Panc1 (cell line): ENCODE results near the gene DHCR24. TPM values are rescaled to one million over a fixed set of nuclear protein-coding genes. Genes with fewer than 3 reads are reported as not detected.

ENCODE experiments used
- ATAC-seq: fragments of 200-7000 bp; cut with Tn5 transposase; 2 replicates; pipeline ENCODE4 v1.9.1; 2020; ENCODE audit warnings: mild to moderate bottlenecking, moderate library complexity
- BruUV-seq: library from RNA; stranded (reverse); fragments of 400-500 nt; replicated peaks from 2 replicates; lab custom pipeline; 2021; lab: Mats Ljungman, UMichigan
- CTCF ChIA-PET: fragments of 300-600 bp; sonication (Branson Sonifier 250); formaldehyde crosslinking; loops from one replicate; lab custom pipeline; 2022; ENCODE audit warnings: antibody characterized with exemption; lab: Charles Lee
- POLR2A ChIA-PET: fragments of 300-600 bp; sonication (Branson Sonifier 250); formaldehyde crosslinking; loops from one replicate; lab custom pipeline; 2022; ENCODE audit warnings: antibody characterized with exemption; lab: Charles Lee
- DNase-seq: peaks from one replicate; pipeline ENCODE4 v3.0.0-alpha.2; 2010; ENCODE audit warnings: low read depth, low spot score
- H3K27ac ChIP-seq: 2 replicates; pipeline ENCODE4 v1.5.1; 2011; ENCODE audit warnings: mild to moderate bottlenecking, low read length, inconsistent platforms
- H3K27me3 ChIP-seq: fragments of 200-500 bp; sonication (Bioruptor generic); 2 replicates; pipeline ENCODE4 v1.6.0; 2014; ENCODE audit warnings: low read length, inconsistent platforms; ENCODE audit not compliant: control insufficient read depth, insufficient read depth
- H3K36me3 ChIP-seq: fragments of 200-500 bp; sonication (Bioruptor generic); 2 replicates; pipeline ENCODE4 v1.5.1; 2014; ENCODE audit warnings: inconsistent platforms, mild to moderate bottlenecking, low read length, moderate library complexity; ENCODE audit not compliant: control insufficient read depth, insufficient read depth
- H3K4me1 ChIP-seq: 2 replicates; pipeline ENCODE4 v1.5.1; 2011; ENCODE audit warnings: inconsistent platforms, mild to moderate bottlenecking, low read length, moderate library complexity; ENCODE audit not compliant: control insufficient read depth, insufficient read depth
- H3K4me3 ChIP-seq, 2 experiments: 2 replicates each; pipeline ENCODE4 v1.5.1; 2011 to 2012; ENCODE audit warnings: low read depth in 2 of 2, low read length in 2 of 2, mild to moderate bottlenecking in 2 of 2, inconsistent platforms in 1 of 2, moderate library complexity in 1 of 2
- H3K9me3 ChIP-seq: fragments of 200-500 bp; sonication (Bioruptor generic); 2 replicates; pipeline ENCODE4 v1.5.1; 2014; ENCODE audit warnings: low read depth, mild to moderate bottlenecking, inconsistent platforms, low read length, moderate library complexity; ENCODE audit not compliant: control insufficient read depth, insufficient read depth
- CTCF ChIP-seq: fragments of 450-650 bp; IDR thresholded peaks from 2 replicates; pipeline ENCODE4 v1.5.1; 2017; ENCODE audit warnings: mild to moderate bottlenecking
- POLR2AphosphoS5 ChIP-seq: IDR thresholded peaks from 2 replicates; pipeline ENCODE4 v1.6.1; 2012; ENCODE audit warnings: mild to moderate bottlenecking, low read depth, low read length, moderate library complexity
- REST ChIP-seq, 2 experiments: IDR thresholded peaks; 2 replicates each; pipeline ENCODE4 v1.6.1; 2011 to 2012; ENCODE audit warnings: low read depth in 2 of 2, control low read depth in 1 of 2, low read length in 1 of 2, mild to moderate bottlenecking in 1 of 2, moderate library complexity in 1 of 2; ENCODE audit not compliant: insufficient read depth in 1 of 2
- SIN3A ChIP-seq: IDR thresholded peaks from 2 replicates; pipeline ENCODE4 v1.6.1; 2012; ENCODE audit warnings: low read depth, mild to moderate bottlenecking, low read length, moderate library complexity, borderline replicate concordance; ENCODE audit not compliant: insufficient read depth
- TCF7L2 ChIP-seq: IDR thresholded peaks from 2 replicates; pipeline ENCODE4 v1.6.1; 2011; ENCODE audit warnings: mild to moderate bottlenecking, low read depth, low read length, inconsistent platforms
- in situ Hi-C: cut with HindIII; loops from 2 replicates; pipeline ENCODE4 v1.10.0; 2016; ENCODE audit warnings: low sequenced_read_pairs, low pct_unique_long_range_greater_than_20kb
- intact Hi-C: fragments of 100-400 bp; cut with micrococcal nuclease; formaldehyde crosslinking; loops from one replicate; pipeline ENCODE4 v1.10.0; 2022; ENCODE audit not compliant: unreplicated experiment
- total RNA-seq: library from RNA; stranded (reverse); gene quantifications from one replicate; pipeline ENCODE4 v1.2.1, GENCODE V29; 2021; ENCODE audit not compliant: unreplicated experiment

Gene DHCR24
- total RNA-seq, 1 experiment from 2014 or later = 313 TPM

- CTCF ChIA-PET = interaction anchor here (0.6 kb wide), 1 partner anchor 10 kb away, joined by 4 read pairs; no protein-coding TSS in a partner anchor
- DNase-seq = no peak
- H3K27ac ChIP-seq = no peak overlapping the region
- no peaks in the 10 kb centered on the region for H3K9me3 ChIP-seq
- TF ChIP-seq TCF7L2 = no peak
- TF ChIP-seq SIN3A = no peak
- TF ChIP-seq POLR2AphosphoS5 = 0 out of 2 replicates have a peak, but pooled peaks have one; percentile 20
- no TSS peak for BruUV-seq
- H3K4me3 ChIP-seq = no peak overlapping the region
- in situ Hi-C loops = no loop called here
- no peak for ATAC-seq
- H3K27me3 ChIP-seq = no peaks in the 10 kb centered on the region
- intact Hi-C loops = no loop called here
- POLR2A ChIA-PET = no interaction called here
- H3K36me3 ChIP-seq = peaks cover 2% of the 10 kb centered on the region; the same call in 1 of the 2 replicates
- no peaks in the 10 kb centered on the region for H3K4me1 ChIP-seq
Measured at GRCh38 chr1:54848134-54848948, 38.7 kb downstream of the DHCR24 start.

GRCh38 chr1:54846716-54847284 lies 40.2 kb downstream of the DHCR24 start:
- POLR2A ChIA-PET = no interaction called here
- in situ Hi-C loops = no loop called here
- intact Hi-C loops = no loop called here

More at GRCh38 chr1:54846716-54847284, 40.2 kb downstream of the DHCR24 start:
- CTCF ChIA-PET = interaction anchor here (0.6 kb wide), 1 partner anchor 543 kb away, joined by 3 read pairs; no protein-coding TSS in a partner anchor
- Histone ChIP-seq H3K9me3 (no peaks in the 10 kb centered on the region), H3K27ac (no peak overlapping the region), H3K4me3 (no peak overlapping the region), H3K27me3 (no peaks in the 10 kb centered on the region), H3K36me3 (peaks cover 2% of the 10 kb centered on the region; the same call in 1 of the 2 replicates), H3K4me1 (no peaks in the 10 kb centered on the region)
- ATAC-seq = peak; percentile 57; the same call in 1 of the 2 replicates
- no peak for DNase-seq
- TF ChIP-seq SIN3A (no peak), CTCF (no peak), REST (IDR thresholded peaks at IDR 0.05; ENCODE audit: insufficient read depth in 1 of 2, low read depth in 2 of 2, low read length in 1 of 2) (no peak), POLR2AphosphoS5 (no peak), TCF7L2 (no peak)
- BruUV-seq = no TSS peak
